ENCODE measurements around the gene PXDC1.

Gene PXDC1

GRCh38 chr6:3746696-3747095 lies 4.8 kb downstream of the PXDC1 start:
- DNase-seq (ENCODE audit: low read depth): no peak

GRCh38 chr6:3746119-3746691 lies 5.3 kb downstream of the PXDC1 start:
- DNase-seq (ENCODE audit: low read depth): no peak

GRCh38 chr6:3745566-3746118 lies 5.9 kb downstream of the PXDC1 start:
- no peak for DNase-seq (ENCODE audit: low read depth)

DNA sequence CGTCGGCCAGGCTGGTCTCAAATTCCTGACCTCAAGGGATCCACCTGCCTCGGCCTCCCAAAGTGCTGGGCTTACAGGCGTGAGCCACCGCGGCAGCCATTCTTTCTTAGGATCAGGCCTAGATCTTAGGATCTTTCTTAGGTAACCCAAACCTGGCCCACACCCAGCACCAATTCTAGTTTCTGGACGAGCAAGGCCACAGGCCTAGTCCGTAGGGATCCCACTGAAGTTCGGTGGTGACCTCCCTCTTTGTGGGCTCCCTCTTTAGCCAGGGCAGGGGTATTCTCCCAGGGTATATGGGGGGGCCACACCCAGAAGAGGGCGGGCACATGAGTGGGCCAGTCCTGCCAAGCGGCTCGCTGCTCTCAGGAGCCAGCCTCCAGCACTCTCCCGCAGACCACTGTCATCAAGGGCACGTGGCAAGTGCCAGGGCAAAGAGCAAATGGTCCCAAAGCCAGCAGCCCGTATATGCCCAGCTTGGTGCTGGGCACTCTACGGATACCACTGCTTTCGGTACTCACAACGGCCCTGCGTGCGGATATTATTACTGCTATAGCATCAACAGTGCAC lies 6.5 kb downstream of the PXDC1 start:
- no peak for DNase-seq (ENCODE audit: low read depth)

- no peak for DNase-seq (ENCODE audit: low read depth)
These were observed 7.2 kb downstream of the PXDC1 start for GRCh38 chr6:3744211-3744900.

- no peak for DNase-seq (ENCODE audit: low read depth)
These were observed 8.0 kb downstream of the PXDC1 start for GRCh38 chr6:3743541-3743940.

DNA sequence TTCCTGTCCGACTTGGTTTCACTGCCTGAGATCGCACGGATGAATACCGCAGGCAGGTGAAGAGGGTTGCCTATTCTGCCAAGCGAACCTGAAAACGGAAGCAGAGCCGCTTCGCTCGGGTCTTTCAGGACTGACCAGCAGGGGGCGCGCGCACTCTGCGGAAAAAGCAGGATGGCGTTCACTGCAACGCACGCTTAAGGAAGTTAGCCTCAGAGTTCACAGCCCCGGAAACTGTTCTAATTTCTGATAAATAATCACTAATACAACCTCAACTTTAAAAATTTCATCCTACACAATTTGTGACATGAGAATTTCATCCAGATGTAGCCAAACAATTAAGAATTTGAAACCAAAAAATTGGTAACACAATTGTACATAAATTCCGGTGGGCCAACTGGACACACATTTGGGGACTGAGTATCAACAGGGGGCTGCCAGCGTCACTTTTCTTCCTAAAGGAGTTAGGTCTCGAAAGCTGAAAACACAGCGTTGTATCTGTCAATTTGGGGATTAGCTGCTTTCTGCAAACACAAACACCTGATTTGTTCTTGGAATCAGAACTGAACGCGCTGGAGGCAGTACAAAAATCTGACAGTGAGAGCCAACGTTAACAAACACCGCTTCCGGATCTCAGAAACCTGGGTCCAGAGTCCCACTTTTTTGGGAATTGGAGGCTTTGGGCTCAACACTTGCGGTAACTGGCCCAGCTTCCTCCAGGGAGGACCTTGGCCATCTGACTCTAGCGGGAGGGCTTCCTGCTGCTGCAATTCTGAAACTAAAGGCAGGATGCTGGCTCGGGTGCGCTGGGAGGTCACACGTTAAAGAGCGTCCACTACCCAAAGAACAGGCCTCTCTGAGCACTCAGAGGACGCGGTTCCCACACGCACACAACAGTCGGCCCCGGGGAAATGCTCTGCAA lies 8.8 kb downstream of the PXDC1 start:
- peak; percentile 79 for DNase-seq (ENCODE audit: low read depth)

GRCh38 chr6:3742076-3742425 lies 9.5 kb downstream of the PXDC1 start:
- DNase-seq (ENCODE audit: low read depth): no peak

DNA sequence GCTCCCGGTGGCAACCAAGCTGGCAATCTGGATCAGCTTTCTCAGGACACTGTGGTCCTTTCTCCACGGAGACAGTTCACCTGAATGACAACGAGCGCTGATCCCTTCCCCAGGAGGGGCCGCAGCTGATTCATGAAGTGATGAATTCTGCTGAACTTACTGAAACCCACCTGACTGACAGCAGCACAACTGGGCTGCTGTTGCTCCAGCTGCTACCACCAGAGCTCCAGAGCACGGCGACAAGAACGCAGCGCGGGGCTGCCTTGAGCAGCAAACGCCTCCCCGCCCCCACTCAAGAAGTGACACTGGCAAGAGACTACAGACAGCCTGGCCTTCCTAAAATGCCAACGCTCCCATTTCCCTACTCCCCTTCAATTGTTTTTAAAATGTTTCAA lies 10.0 kb downstream of the PXDC1 start:
- DNase-seq (ENCODE audit: low read depth): no peak

GRCh38 chr6:3740551-3741476 lies 10.7 kb downstream of the PXDC1 start:
- no peak for DNase-seq (ENCODE audit: low read depth)

GRCh38 chr6:3739311-3739897 lies 12.1 kb downstream of the PXDC1 start:
- no peak for DNase-seq (ENCODE audit: low read depth)

DNA sequence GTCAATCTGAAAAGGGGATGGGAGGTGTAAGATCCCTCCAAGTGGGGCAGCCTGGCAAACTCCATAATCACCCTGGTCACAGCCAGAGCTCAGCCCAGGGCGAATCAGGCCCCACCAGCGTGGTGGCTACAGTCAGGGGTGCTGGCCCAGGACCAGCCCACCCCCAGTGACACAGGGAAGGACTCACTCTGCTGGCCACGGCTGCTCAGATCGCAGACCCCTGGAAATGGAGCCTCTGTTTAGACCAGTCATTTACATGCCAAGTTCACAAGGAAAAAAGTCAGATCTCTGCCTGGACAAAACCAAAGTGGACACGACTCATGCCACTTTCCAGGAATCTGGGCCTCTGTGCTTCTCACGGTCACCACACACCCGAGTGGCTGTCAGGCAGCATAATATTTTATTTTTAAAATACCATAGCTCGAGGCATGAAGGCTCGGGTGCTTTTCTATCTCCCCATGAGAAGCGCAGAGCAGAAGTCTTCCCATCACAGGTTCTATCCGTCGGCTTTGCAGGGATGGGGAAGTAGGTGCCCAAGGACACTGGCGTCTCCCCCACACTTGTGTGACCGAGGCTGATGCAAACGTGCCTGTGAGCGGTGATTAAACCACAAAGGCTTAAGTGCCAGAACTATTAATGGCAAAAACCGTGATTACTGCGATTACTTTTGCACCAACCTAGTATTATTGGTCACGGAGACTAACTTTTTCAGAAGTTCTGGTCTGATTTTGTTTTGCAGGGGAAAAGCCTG lies 13.0 kb downstream of the PXDC1 start:
- no peak for DNase-seq (ENCODE audit: low read depth)

- DNase-seq (ENCODE audit: low read depth): no peak
These were observed 13.7 kb downstream of the PXDC1 start for GRCh38 chr6:3737831-3738210.

DNA sequence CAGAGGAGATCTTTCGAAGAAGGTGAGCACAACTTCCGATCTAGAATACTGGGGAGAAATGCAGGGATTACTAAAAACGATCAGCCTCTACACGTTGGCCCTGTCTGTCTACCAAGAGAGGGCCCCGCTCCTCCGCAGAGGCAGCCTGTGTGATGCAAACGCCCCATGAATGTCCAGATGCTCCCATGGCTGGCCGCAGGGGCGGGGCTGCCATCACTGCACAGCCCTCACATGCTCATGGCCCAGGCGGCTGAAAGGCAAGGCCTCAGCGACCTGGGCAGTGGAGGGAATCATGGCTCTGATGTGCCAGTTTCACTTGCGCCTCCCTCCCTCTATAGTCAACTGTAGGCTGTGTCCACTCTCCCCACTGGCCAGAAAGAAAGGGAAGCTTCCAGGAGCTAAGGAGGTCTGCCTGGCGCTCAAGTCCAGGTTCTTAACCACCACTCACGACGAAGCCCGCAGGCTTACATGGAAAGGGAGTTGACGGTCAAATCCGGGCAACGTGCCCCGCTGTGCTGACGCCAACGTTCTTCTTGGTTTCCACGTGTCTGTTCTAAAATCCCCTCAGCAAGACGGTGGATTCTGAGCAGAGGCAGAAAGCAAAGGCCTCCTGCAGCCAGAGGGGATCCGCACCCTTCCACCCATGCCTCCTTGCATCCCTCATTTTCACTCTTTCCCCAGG lies 14.2 kb downstream of the PXDC1 start:
- DNase-seq (ENCODE audit: low read depth): no peak

GRCh38 chr6:3735029-3735605 lies 16.4 kb downstream of the PXDC1 start:
- no peak for DNase-seq (ENCODE audit: low read depth)

DNA sequence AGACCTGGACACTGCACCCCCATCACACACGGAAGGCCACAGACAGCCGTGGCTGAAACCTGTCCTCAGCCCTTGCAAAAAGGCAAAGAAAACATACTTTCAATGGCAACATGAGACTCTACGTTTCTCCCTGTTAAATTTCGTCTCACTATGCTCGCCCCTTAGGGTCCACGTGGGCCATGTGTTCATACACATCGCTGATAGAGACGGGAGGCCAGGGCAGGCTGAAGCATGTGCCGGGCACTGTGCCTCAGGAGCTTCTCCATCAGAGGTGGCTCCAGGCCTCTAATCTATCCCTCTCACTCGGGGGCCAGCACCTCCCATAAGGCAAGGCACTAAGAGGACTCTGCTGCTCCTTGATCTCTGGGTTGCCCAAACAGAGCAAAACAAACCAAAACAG lies 17.5 kb downstream of the PXDC1 start:
- DNase-seq (ENCODE audit: low read depth): no peak

GRCh38 chr6:3733321-3733925 lies 18.1 kb downstream of the PXDC1 start:
- no peak for DNase-seq (ENCODE audit: low read depth)

DNA sequence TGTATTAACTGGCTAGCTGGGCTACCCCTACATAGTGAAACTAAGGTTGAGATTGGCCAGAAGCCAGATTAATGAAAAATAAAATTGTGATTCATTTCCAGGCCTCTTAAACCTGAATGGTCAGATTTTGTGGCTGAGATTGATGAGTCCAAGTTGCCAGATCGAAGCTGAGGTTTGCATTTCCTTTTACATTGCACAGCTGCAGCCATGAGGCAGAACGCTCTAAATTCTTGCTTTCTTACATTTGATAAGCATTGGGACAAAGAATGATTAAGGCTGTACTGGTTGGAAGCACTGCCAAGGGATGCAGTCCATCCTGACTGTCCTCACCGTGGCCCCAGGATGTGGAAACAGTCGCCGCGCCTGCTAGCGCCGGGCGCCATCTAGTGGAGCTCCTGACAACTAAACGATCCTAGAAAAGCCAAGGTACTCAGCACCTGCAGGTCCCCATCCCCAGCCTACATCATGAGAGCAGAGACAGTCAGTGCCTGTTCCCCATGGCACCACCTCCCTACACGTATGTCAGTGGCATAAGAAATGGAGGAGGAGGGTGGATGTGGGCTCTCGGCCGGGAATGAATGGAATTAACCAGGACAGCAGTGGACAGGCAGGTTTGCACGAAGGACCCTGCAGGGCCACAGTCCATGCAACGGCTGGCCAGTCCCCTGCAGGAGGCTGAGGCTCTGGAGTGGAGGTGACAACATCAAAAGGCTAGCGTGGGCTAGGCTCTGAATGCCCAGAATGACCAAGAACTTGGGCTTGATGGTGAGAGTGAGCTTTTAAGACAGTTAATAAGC lies 19.0 kb downstream of the PXDC1 start:
- DNase-seq (ENCODE audit: low read depth): peak; percentile 90

Data from iris pigment epithelial cell (primary cell).